Measurements from ENCODE around the gene ST3GAL4. TPM values are rescaled to one million over a fixed set of nuclear protein-coding genes. Genes with fewer than 3 reads are reported as not detected.

ST3GAL4 gene
- total RNA-seq, 2 experiments from 2014 or later, result 1.6 TPM

DNA sequence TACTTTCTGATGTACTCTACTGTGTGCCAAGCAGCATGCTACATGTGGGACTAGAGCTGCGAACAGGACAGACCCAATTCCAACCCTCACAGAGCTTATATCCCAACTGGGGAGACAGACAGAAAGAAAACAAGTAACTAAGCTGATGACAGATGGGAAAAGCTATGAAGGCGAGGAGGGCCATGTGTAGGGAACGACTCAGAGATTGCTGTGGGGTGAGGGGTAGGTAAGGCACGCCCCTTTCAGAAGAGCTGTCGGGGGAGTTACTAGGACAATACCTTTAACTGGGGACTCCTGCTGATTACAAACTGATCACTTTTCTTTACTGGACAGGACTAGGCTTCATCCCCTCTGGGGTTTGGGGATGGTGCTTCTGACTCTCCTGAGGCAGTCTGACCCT, 48.9 kb downstream of the ST3GAL4 start:
- DNase-seq, result no peak
- intact Hi-C loops (cut with DNase I, micrococcal nuclease), result no loop called here

DNA sequence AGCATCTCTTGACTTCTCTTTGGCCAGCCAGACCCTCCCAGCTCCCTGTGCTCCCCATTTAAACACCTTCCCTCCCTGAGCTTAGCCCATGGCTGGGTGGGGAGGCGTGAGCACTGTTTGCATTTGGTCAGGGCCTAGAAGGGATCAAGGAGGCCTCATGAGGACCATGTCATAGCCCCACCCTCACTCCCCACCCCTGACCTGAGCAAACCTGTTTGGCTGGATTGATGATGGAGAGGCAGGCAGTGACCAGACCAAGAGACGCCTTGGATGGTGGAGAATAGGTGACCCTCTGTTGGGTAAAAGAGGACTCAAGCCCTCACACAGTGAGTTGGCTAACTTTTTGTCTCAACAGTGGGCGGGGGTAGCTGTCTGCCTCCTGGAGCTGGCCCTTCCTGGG, 49.9 kb downstream of the ST3GAL4 start:
- H3K4me3 ChIP-seq (ENCODE audit: low read length), result no peak overlapping the region
- no peak for ATAC-seq (ENCODE audit: poor library complexity)
- Mint-ChIP-seq H3K27me3 (no peaks in the 10 kb centered on the region), H3K4me1 (ENCODE audit: low read depth) (no peaks in the 10 kb centered on the region), H3K4me3 (no peak overlapping the region), H3K27ac (no peak overlapping the region), H3K9me3 (no peaks in the 10 kb centered on the region), H3K36me3 (ENCODE audit: low read depth) (no peaks in the 10 kb centered on the region)
- ChIA-PET POLR2A (no interaction called here), CTCF (no interaction called here)
- intact Hi-C loops (cut with DNase I, micrococcal nuclease), result no loop called here
- no peak overlapping the region for H3K27ac ChIP-seq (ENCODE audit: low read depth in 1 of 2, low read length in 2 of 2)
- no peaks in the 10 kb centered on the region for H3K27me3 ChIP-seq (ENCODE audit: control insufficient read depth in 1 of 2, insufficient read depth in 2 of 2, low read length in 2 of 2)
- H3K4me1 ChIP-seq (ENCODE audit: insufficient read depth, low read length), result no peaks in the 10 kb centered on the region
- TF ChIP-seq, protein P1, sequence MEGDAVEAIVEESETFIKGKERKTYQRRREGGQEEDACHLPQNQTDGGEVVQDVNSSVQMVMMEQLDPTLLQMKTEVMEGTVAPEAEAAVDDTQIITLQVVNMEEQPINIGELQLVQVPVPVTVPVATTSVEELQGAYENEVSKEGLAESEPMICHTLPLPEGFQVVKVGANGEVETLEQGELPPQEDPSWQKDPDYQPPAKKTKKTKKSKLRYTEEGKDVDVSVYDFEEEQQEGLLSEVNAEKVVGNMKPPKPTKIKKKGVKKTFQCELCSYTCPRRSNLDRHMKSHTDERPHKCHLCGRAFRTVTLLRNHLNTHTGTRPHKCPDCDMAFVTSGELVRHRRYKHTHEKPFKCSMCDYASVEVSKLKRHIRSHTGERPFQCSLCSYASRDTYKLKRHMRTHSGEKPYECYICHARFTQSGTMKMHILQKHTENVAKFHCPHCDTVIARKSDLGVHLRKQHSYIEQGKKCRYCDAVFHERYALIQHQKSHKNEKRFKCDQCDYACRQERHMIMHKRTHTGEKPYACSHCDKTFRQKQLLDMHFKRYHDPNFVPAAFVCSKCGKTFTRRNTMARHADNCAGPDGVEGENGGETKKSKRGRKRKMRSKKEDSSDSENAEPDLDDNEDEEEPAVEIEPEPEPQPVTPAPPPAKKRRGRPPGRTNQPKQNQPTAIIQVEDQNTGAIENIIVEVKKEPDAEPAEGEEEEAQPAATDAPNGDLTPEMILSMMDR (IDR thresholded peaks at IDR 0.05), result no peak
- no peaks in the 10 kb centered on the region for H3K36me3 ChIP-seq (ENCODE audit: insufficient read depth, low read length)
- no peaks in the 10 kb centered on the region for H3K9me3 ChIP-seq (ENCODE audit: control insufficient read depth in 1 of 2, insufficient read depth in 1 of 2, low read length in 2 of 2)
- DNase-seq, result no peak

More for the DNA sequence above, 48.9 kb downstream of the ST3GAL4 start:
- Mint-ChIP-seq H3K4me1 (ENCODE audit: low read depth) (no peaks in the 10 kb centered on the region), H3K36me3 (ENCODE audit: low read depth) (no peaks in the 10 kb centered on the region), H3K27ac (no peak overlapping the region), H3K9me3 (no peaks in the 10 kb centered on the region), H3K4me3 (no peak overlapping the region), H3K27me3 (no peaks in the 10 kb centered on the region)
- no peak overlapping the region for H3K4me3 ChIP-seq (ENCODE audit: low read length)
- ATAC-seq (ENCODE audit: poor library complexity), result no peak
- no peaks in the 10 kb centered on the region for H3K4me1 ChIP-seq (ENCODE audit: insufficient read depth, low read length)
- no peaks in the 10 kb centered on the region for H3K36me3 ChIP-seq (ENCODE audit: insufficient read depth, low read length)
- ChIA-PET CTCF (no interaction called here), POLR2A (no interaction called here)
- no peak overlapping the region for H3K27ac ChIP-seq (ENCODE audit: low read depth in 1 of 2, low read length in 2 of 2)
- TF ChIP-seq, protein P1 (IDR thresholded peaks at IDR 0.05), result no peak
- no peaks in the 10 kb centered on the region for H3K9me3 ChIP-seq (ENCODE audit: control insufficient read depth in 1 of 2, insufficient read depth in 1 of 2, low read length in 2 of 2)
- H3K27me3 ChIP-seq (ENCODE audit: control insufficient read depth in 1 of 2, insufficient read depth in 2 of 2, low read length in 2 of 2), result no peaks in the 10 kb centered on the region

DNA sequence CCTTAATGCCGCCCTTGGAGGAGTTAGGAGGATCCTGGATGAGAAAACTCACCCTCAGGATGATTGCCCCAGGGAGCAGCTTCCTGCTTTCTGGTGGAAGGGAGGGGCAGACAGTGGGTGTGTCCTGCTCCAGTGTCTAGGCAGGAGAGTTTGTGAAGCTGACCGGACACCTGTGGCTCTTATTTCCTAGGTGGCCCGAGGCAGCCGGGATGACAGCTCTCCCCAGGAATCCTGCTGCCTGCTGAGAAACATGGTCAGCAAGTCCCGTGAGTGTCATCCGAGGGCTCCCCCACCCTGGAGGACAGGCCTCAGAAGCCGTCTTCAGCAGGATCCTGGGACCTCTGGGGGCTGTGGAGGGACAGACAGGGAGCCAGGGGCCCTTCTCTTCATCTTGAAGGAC, 50.4 kb downstream of the ST3GAL4 start:
- H3K4me3 ChIP-seq (ENCODE audit: low read length), result no peak overlapping the region
- Mint-ChIP-seq H3K9me3 (no peaks in the 10 kb centered on the region), H3K36me3 (ENCODE audit: low read depth) (no peaks in the 10 kb centered on the region), H3K4me3 (no peak overlapping the region), H3K4me1 (ENCODE audit: low read depth) (no peaks in the 10 kb centered on the region), H3K27me3 (no peaks in the 10 kb centered on the region), H3K27ac (no peak overlapping the region)
- TF ChIP-seq, protein P1 (IDR thresholded peaks at IDR 0.05), result no peak
- no peak for ATAC-seq (ENCODE audit: poor library complexity)
- ChIA-PET POLR2A (no interaction called here), CTCF (no interaction called here)
- no peaks in the 10 kb centered on the region for H3K4me1 ChIP-seq (ENCODE audit: insufficient read depth, low read length)
- H3K36me3 ChIP-seq (ENCODE audit: insufficient read depth, low read length), result no peaks in the 10 kb centered on the region
- no peaks in the 10 kb centered on the region for H3K9me3 ChIP-seq (ENCODE audit: control insufficient read depth in 1 of 2, insufficient read depth in 1 of 2, low read length in 2 of 2)
- intact Hi-C loops (cut with DNase I, micrococcal nuclease), result no loop called here
- H3K27ac ChIP-seq (ENCODE audit: low read depth in 1 of 2, low read length in 2 of 2), result no peak overlapping the region
- no peak for DNase-seq
- no peaks in the 10 kb centered on the region for H3K27me3 ChIP-seq (ENCODE audit: control insufficient read depth in 1 of 2, insufficient read depth in 2 of 2, low read length in 2 of 2)
